ENCODE measurements around the gene KDM1A.
"Not testable (repeated sequence)": the region's sequence is repeated elsewhere in the genome, so short reads cannot be mapped to it uniquely, and the experiment has no call there.

Gene KDM1A

DNA sequence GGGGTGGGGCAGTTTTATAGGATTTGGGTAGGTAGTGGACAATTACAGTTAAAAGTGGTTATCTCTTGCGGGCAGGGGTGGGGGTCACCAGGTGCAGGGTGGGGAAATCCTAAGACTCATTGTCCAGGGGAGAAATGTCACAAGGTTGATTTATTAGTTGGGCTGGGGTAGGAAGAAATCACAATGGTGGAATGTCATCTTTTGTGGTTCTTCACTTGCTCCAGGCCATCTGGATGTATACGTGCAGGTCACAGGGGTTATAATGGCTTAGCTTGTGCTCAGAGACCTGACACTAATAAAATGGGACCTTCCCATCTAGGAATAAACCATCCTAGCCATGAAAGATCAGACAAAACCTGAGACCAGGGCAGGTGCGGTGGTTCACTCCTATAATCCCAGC is 15.2 kb upstream of the KDM1A start:
- DNase-seq (ENCODE audit: low read depth) = no peak
- no peak overlapping the region for H3K4me3 ChIP-seq (replicated peaks; ENCODE audit: low read depth, low read length)
- TF ChIP-seq, protein P1, sequence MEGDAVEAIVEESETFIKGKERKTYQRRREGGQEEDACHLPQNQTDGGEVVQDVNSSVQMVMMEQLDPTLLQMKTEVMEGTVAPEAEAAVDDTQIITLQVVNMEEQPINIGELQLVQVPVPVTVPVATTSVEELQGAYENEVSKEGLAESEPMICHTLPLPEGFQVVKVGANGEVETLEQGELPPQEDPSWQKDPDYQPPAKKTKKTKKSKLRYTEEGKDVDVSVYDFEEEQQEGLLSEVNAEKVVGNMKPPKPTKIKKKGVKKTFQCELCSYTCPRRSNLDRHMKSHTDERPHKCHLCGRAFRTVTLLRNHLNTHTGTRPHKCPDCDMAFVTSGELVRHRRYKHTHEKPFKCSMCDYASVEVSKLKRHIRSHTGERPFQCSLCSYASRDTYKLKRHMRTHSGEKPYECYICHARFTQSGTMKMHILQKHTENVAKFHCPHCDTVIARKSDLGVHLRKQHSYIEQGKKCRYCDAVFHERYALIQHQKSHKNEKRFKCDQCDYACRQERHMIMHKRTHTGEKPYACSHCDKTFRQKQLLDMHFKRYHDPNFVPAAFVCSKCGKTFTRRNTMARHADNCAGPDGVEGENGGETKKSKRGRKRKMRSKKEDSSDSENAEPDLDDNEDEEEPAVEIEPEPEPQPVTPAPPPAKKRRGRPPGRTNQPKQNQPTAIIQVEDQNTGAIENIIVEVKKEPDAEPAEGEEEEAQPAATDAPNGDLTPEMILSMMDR (IDR thresholded peaks at IDR 0.05; ENCODE audit: low read length, missing control alignments) = no peak

- peak; percentile 16 for DNase-seq (ENCODE audit: low read depth)
These were observed 14.5 kb upstream of the KDM1A start for GRCh38 chr1:23004769-23005168.

DNA sequence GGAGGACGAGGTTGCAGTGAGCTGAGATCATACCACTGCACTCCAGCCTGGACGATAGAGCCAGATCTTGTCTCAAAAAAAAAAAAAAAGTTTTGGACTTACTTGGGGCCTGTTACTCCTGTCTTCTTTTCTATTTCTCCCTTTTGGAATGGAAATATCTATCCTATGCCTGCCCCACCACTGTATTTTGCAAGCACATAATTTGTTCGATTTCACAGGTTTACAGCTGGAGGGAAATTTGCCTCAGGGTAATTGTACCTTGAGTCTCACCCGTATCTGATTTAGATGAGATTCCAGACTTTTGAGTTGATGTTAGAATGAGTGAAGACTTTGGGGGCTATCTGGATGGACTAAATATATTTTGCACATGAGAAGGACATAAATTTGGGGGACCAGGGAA is 12.2 kb upstream of the KDM1A start:
- TF ChIP-seq, protein P1 (IDR thresholded peaks at IDR 0.05; ENCODE audit: low read length, missing control alignments) = no peak
- H3K4me3 ChIP-seq (replicated peaks; ENCODE audit: low read depth, low read length) = no peak overlapping the region
- DNase-seq (ENCODE audit: low read depth) = no peak

More at GRCh38 chr1:23004769-23005168, 14.5 kb upstream of the KDM1A start:
- H3K4me3 ChIP-seq (replicated peaks; ENCODE audit: low read depth, low read length) = not testable (repeated sequence)

- TF ChIP-seq, protein P1 (IDR thresholded peaks at IDR 0.05; ENCODE audit: low read length, missing control alignments) = no peak
- H3K4me3 ChIP-seq (replicated peaks; ENCODE audit: low read depth, low read length) = no peak overlapping the region
- no peak for DNase-seq (ENCODE audit: low read depth)
These were observed 10.4 kb upstream of the KDM1A start for GRCh38 chr1:23008901-23009300.

GRCh38 chr1:23010025-23010424 is 9.2 kb upstream of the KDM1A start:
- DNase-seq (ENCODE audit: low read depth); H3K4me3 ChIP-seq (replicated peaks; ENCODE audit: low read depth, low read length): not testable (repeated sequence)

- no peak overlapping the region for H3K4me3 ChIP-seq (replicated peaks; ENCODE audit: low read depth, low read length)
- DNase-seq (ENCODE audit: low read depth) = no peak
- TF ChIP-seq, protein P1 (IDR thresholded peaks at IDR 0.05; ENCODE audit: low read length, missing control alignments) = no peak
These were observed 5.6 kb upstream of the KDM1A start for GRCh38 chr1:23013657-23014056.

DNA sequence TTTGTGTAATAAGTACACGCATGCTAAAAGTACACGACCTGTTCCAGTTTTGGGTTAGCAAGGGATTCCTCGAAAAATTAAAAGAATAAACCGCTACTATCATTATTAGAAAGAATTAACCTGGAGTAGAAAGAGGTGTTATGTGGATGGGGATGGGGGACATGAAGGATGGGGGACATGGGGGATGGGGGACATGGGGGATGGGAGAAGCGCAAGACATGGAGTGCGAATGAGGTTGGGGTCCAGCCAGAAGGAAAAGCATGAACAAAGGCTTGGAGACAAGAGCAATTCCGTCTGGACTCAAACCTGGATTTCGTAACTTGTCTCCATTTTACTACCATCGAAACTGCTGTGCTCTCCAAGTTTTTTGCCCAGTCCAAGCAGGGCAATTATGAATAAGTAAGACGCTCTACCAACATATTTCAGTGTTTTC is 591 bp upstream of the KDM1A start:
- TF ChIP-seq, protein P1 (IDR thresholded peaks at IDR 0.05; ENCODE audit: low read length, missing control alignments) = no peak
- DNase-seq (ENCODE audit: low read depth) = no peak
- peak overlapping the region; percentile 89 for H3K4me3 ChIP-seq (replicated peaks; ENCODE audit: low read depth, low read length)

- DNase-seq (ENCODE audit: low read depth) = peak; percentile 45
- TF ChIP-seq, protein P1 (IDR thresholded peaks at IDR 0.05; ENCODE audit: low read length, missing control alignments) = no peak
These were observed 776 bp downstream of the KDM1A start for GRCh38 chr1:23019863-23020625.

More at GRCh38 chr1:23019863-23020625, 776 bp downstream of the KDM1A start:
- H3K4me3 ChIP-seq (replicated peaks; ENCODE audit: low read depth, low read length) = peak overlapping the region; percentile 89

Measured in fibroblast of pulmonary artery (primary cell).